Measurements from ENCODE around the gene C11orf24.

GRCh38 chr11:68214173-68215086 is 57.3 kb downstream of the C11orf24 start:
- TF ChIP-seq POLR2A (IDR thresholded peaks at IDR 0.05; ENCODE audit: extremely low read depth, insufficient read length) (no peak), CTCF (IDR thresholded peaks at IDR 0.05; ENCODE audit: low read depth, low read length) (no peak), MAX (IDR thresholded peaks at IDR 0.05; ENCODE audit: low read depth, low read length) (no peak), MYC (IDR thresholded peaks at IDR 0.05; ENCODE audit: low read depth, low read length) (no peak)

All from NB4 (cell line).